GM12878 (cell line): Measurements from ENCODE around the gene VAV2. TPM values are rescaled to one million over a fixed set of nuclear protein-coding genes. Genes with fewer than 3 reads are reported as not detected.

Source experiments
- ATAC-seq: fragments of 200-7000 bp; cut with Tn5 transposase; 3 replicates; pipeline ENCODE4 v1.9.1; 2020; ENCODE audit warnings: mild to moderate bottlenecking, moderate library complexity
- BruUV-seq: library from RNA; stranded (reverse); fragments of 400-500 nt; replicated peaks from 2 replicates; lab custom pipeline; 2021; lab: Mats Ljungman, UMichigan
- CTCF ChIA-PET: fragments of 300-600 bp; sonication (Branson Sonifier 250); formaldehyde crosslinking; extraction: SDS; loops from one replicate; lab custom pipeline; 2021; ENCODE audit warnings: inconsistent platforms; lab: Yijun Ruan, JAX
- POLR2A ChIA-PET: fragments of 350-600 bp; formaldehyde crosslinking; extraction: SDS; loops from one replicate; lab custom pipeline; 2021; ENCODE audit warnings: inconsistent platforms; lab: Charles Lee
- RAD21 ChIA-PET: fragments of 300-600 bp; sonication (Branson Sonifier 250); formaldehyde crosslinking; loops from one replicate; lab custom pipeline; 2023; ENCODE audit warnings: antibody characterized with exemption; ENCODE audit not compliant: unreplicated experiment; lab: Charles Lee
- SMC1A ChIA-PET: fragments of 300-600 bp; sonication (Branson Sonifier 250); formaldehyde crosslinking; loops from one replicate; lab custom pipeline; 2023; ENCODE audit not compliant: unreplicated experiment, uncharacterized antibody; lab: Charles Lee
- DNase-seq: peaks from one replicate; pipeline ENCODE4 v3.0.0-alpha.2; 2011; ENCODE audit warnings: low read depth, low spot score
- FAIRE-seq: peaks from 3 replicates; lab custom pipeline; 2011; peaks lifted over from hg19 to GRCh38; lab: Jason Lieb, UNC
- H2AFZ ChIP-seq: 2 replicates; pipeline ENCODE4 v1.6.0; 2011; ENCODE audit warnings: low read depth, low read length, control low read depth; ENCODE audit not compliant: control insufficient read depth
- H3K27ac ChIP-seq: 2 replicates; pipeline ENCODE4 v1.5.1; 2011; ENCODE audit warnings: control low read depth; ENCODE audit not compliant: control insufficient read depth, insufficient read depth
- H3K27me3 ChIP-seq, 2 experiments: replicated peaks in 1 of 2; 2 replicates each; pipeline versions ENCODE4 v1.6.0 to v1.6.1; 2011; ENCODE audit warnings: low read length in 1 of 2; ENCODE audit not compliant: control insufficient read depth in 2 of 2, insufficient read depth in 2 of 2
- H3K36me3 ChIP-seq, 2 experiments: 2 replicates each; pipeline ENCODE4 v1.5.1; 2011; ENCODE audit warnings: low read length in 1 of 2; ENCODE audit not compliant: control insufficient read depth in 2 of 2, insufficient read depth in 2 of 2
- H3K4me1 ChIP-seq: 2 replicates; pipeline ENCODE4 v1.6.1; 2011; ENCODE audit warnings: mild to moderate bottlenecking, low read length, moderate library complexity, mixed read lengths; ENCODE audit not compliant: control insufficient read depth, insufficient read depth
- H3K4me2 ChIP-seq: 2 replicates; pipeline ENCODE4 v1.6.0; 2011; ENCODE audit warnings: control low read depth; ENCODE audit not compliant: control insufficient read depth, insufficient read depth
- H3K4me3 ChIP-seq: fragments of 200-600 bp; sonication (generic); 2 replicates; pipeline ENCODE4 v1.5.1; 2016
- H3K79me2 ChIP-seq: 2 replicates; pipeline ENCODE4 v1.6.0; 2011; ENCODE audit warnings: low read length; ENCODE audit not compliant: control insufficient read depth, insufficient read depth
- H3K9ac ChIP-seq: 2 replicates; pipeline ENCODE4 v1.8.0; 2011; ENCODE audit warnings: low read length, control low read depth, mixed read lengths; ENCODE audit not compliant: control insufficient read depth, insufficient read depth
- H3K9me3 ChIP-seq: replicated peaks from 3 replicates; pipeline ENCODE4 v1.5.1; 2011; ENCODE audit warnings: mild to moderate bottlenecking, low read length; ENCODE audit not compliant: control insufficient read depth, insufficient read depth
- H4K20me1 ChIP-seq: 2 replicates; pipeline ENCODE4 v1.6.0; 2011; ENCODE audit not compliant: control insufficient read depth, insufficient read depth
- CEBPB ChIP-seq, 2 experiments: fragments of 150-350 bp in 1 of 2; IDR thresholded peaks; 2 replicates each; pipeline ENCODE4 v1.6.1; 2012 to 2014; ENCODE audit warnings: low read depth in 2 of 2, low read length in 2 of 2, borderline replicate concordance in 1 of 2, inconsistent platforms in 1 of 2
- EP300 ChIP-seq, 2 experiments: fragments of 150-350 bp in 1 of 2; IDR thresholded peaks; 2 replicates each; pipeline ENCODE4 v1.6.1; 2011 to 2012; ENCODE audit warnings: low read depth in 2 of 2, low read length in 2 of 2, borderline replicate concordance in 1 of 2, improper control_type of control experiment in 1 of 2, inconsistent platforms in 1 of 2; ENCODE audit not compliant: control insufficient read depth in 1 of 2
- FOS ChIP-seq: IDR thresholded peaks from 3 replicates; pipeline ENCODE4 v1.6.1; 2011; ENCODE audit warnings: borderline replicate concordance; ENCODE audit not compliant: insufficient read length; ENCODE audit errors: extremely low read depth
- HSF1 ChIP-seq: fragments of 150-350 bp; IDR thresholded peaks from 2 replicates; pipeline ENCODE4 v1.6.1; 2014; ENCODE audit warnings: mild to moderate bottlenecking, low read depth, low read length
- POLR2A ChIP-seq: IDR thresholded peaks from 2 replicates; pipeline ENCODE4 v1.6.1; 2011; ENCODE audit warnings: low read depth, mild to moderate bottlenecking, low read length
- RAD51 ChIP-seq: fragments of 450-650 bp; IDR thresholded peaks from 2 replicates; pipeline ENCODE4 v1.6.1; 2016; ENCODE audit warnings: moderate library complexity, mild to moderate bottlenecking, inconsistent platforms
- STAT3 ChIP-seq: IDR thresholded peaks from 2 replicates; pipeline ENCODE4 v1.6.1; 2011; ENCODE audit warnings: low read depth, low read length, improper control_type of control experiment
- ZBTB40 ChIP-seq: fragments of 450-650 bp; IDR thresholded peaks from 2 replicates; pipeline ENCODE4 v1.6.1; 2016; ENCODE audit warnings: mild to moderate bottlenecking, moderate library complexity, borderline replicate concordance
- WGBS: methylation state at CpG from one replicate; pipeline ENCODE4 v1.1.6; 2016; ENCODE audit warnings: low lambda C conversion rate; ENCODE audit not compliant: insufficient replicate concordance, insufficient coverage; ENCODE audit errors: missing lambda C conversion rate; 5-methylcytosine and 5-hydroxymethylcytosine counted together
- in situ Hi-C: fragments of 300-500 bp; cut with MboI; formaldehyde crosslinking; loops from 9 replicates; pipeline ENCODE4 v1.14.3; 2018; ENCODE audit warnings: mixed read lengths
- intact Hi-C: fragments of 100-400 bp; cut with micrococcal nuclease; formaldehyde crosslinking; loops from one replicate; pipeline ENCODE4 v1.14.2; 2022; ENCODE audit not compliant: unreplicated experiment
- polyA plus RNA-seq, 11 experiments: library from polyadenylated mRNA; depleted of rRNA in 4 of 11; unstranded in 6 of 11; stranded (reverse) in 5 of 11; fragments of >200 nt; fragmentation: Nextera tagmentation in 4 of 11; fragmentation: Illumina TruSeq in 1 of 11; extraction: Ambion mirVana in 4 of 11; extraction: Trizol in 1 of 11; gene quantifications; 1 replicate in 1 of 11; 2 replicates in 10 of 11; pipeline versions ENCODE4 v1.2.1 to v1.2.3, GENCODE V29; 2011 to 2016; ENCODE audit warnings: inconsistent platforms in 2 of 11, missing spikeins in 2 of 11, low read depth in 1 of 11
- total RNA-seq, 4 experiments: library from RNA; depleted of rRNA in 3 of 4; stranded (reverse); fragments of >200 nt in 3 of 4; fragmentation: Illumina TruSeq in 1 of 4; extraction: Trizol in 1 of 4; gene quantifications; 2 replicates each; pipeline versions ENCODE4 v1.2.1 to v1.2.3, GENCODE V29; 2013 to 2021

The VAV2 gene
- total and polyA plus RNA-seq, 10 of the 15 experiments (the other 5 are each of a cell fraction or from before 2014, with no cell fraction given), result 0.13 to 43.9 (median 16.9) TPM

- intact Hi-C loops, result no loop called here
- no peaks in the 10 kb centered on the region for H4K20me1 ChIP-seq
- WGBS, result 95% methylated on average over 16 of the region's 16 CpGs
Measured at GRCh38 chr9:134041649-134041962, 49.5 kb upstream of the VAV2 start.

GRCh38 chr9:134040781-134041648 lies 48.9 kb upstream of the VAV2 start:
- DNase-seq (no peak), ATAC-seq (no peak), FAIRE-seq (no peak)
- H3K4me3 ChIP-seq, result no peak overlapping the region
- ChIA-PET RAD21 (no interaction called here), CTCF (no interaction called here), SMC1A (no interaction called here), POLR2A (no interaction called here)
- no peak overlapping the region for H3K27ac ChIP-seq
- H3K9ac ChIP-seq, result no peak overlapping the region
- H4K20me1 ChIP-seq, result no peaks in the 10 kb centered on the region
- no peak overlapping the region for H2AFZ ChIP-seq
- H3K36me3 ChIP-seq, result peaks cover 0 to 15% of the 10 kb centered on the region in 2 experiments; a peak in 3 of 4 replicates
- H3K27me3 ChIP-seq, result no peaks in the 10 kb centered on the region
- 92% methylated on average over 21 of the region's 21 CpGs for WGBS
- no peak overlapping the region for H3K4me2 ChIP-seq
- H3K79me2 ChIP-seq, result no peaks in the 10 kb centered on the region
- in situ Hi-C loops, result no loop called here
- no peaks in the 10 kb centered on the region for H3K4me1 ChIP-seq
- BruUV-seq, result no TSS peak
- intact Hi-C loops, result no loop called here
- TF ChIP-seq ZBTB40 (no peak), STAT3 (no peak), HSF1 (no peak), CEBPB (IDR thresholded peaks at IDR 0.05; ENCODE audit: borderline replicate concordance in 1 of 2, low read depth in 2 of 2, low read length in 2 of 2) (no peak)
- no peaks in the 10 kb centered on the region for H3K9me3 ChIP-seq

More at GRCh38 chr9:134041649-134041962, 49.5 kb upstream of the VAV2 start:
- FAIRE-seq, result no peak
- no peak overlapping the region for H3K4me2 ChIP-seq
- no peak overlapping the region for H3K27ac ChIP-seq
- H3K9ac ChIP-seq, result no peak overlapping the region
- ATAC-seq, result no peak
- no peaks in the 10 kb centered on the region for H3K4me1 ChIP-seq
- ChIA-PET POLR2A (no interaction called here), RAD21 (no interaction called here), SMC1A (no interaction called here), CTCF (no interaction called here)
- peaks cover 0 to 15% of the 10 kb centered on the region in 2 experiments; a peak in 3 of 4 replicates for H3K36me3 ChIP-seq
- no peak for TF ChIP-seq RAD51
- TF ChIP-seq POLR2A, result peak; percentile 15; the same call in 1 of the 2 replicates
- no peak for TF ChIP-seq EP300 (IDR thresholded peaks at IDR 0.05; ENCODE audit: borderline replicate concordance in 1 of 2, control insufficient read depth in 1 of 2, low read depth in 2 of 2, low read length in 2 of 2)
- TF ChIP-seq FOS, result no peak
- in situ Hi-C loops, result no loop called here
- no peak overlapping the region for H3K4me3 ChIP-seq
- H3K79me2 ChIP-seq, result no peaks in the 10 kb centered on the region
- no peak for DNase-seq
- BruUV-seq, result no TSS peak
- H2AFZ ChIP-seq, result no peak overlapping the region
- no peaks in the 10 kb centered on the region for H3K27me3 ChIP-seq
- H3K9me3 ChIP-seq, result no peaks in the 10 kb centered on the region
